Activated CD8-positive, alpha-beta memory T cell treated with anti-CD3 and anti-CD28 coated beads for 48 hours (primary cell): ENCODE results near the gene USP34.
"Not testable (repeated sequence)": the region's sequence is repeated elsewhere in the genome, so short reads cannot be mapped to it uniquely, and the experiment has no call there.

Experiments
- DNase-seq, 3 experiments: peaks; one replicate each; pipeline ENCODE4 v3.0.0-alpha.2; 2020; ENCODE audit warnings: low read depth in 2 of 3, low spot score in 2 of 3

USP34 gene

DNA sequence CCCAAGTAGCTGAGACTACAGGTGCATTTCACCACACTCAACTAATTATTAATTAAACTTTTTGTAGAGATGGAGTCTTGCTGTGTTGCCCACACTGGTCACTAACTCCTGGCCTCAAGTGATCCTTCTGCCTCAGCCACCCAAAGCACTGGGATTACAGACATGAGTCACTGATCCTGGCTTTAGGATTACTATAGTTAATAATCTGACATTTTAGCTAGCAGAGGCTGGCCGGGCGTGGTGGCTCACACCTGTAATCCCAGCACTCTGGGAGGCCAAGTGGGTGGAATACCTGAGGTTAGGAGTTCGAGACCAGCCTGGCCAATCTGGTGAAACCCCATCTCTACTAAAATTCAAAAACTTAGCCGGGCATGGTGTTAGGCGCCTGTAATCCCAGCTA lies 39.5 kb downstream of the USP34 start:
- DNase-seq: no peak

DNA sequence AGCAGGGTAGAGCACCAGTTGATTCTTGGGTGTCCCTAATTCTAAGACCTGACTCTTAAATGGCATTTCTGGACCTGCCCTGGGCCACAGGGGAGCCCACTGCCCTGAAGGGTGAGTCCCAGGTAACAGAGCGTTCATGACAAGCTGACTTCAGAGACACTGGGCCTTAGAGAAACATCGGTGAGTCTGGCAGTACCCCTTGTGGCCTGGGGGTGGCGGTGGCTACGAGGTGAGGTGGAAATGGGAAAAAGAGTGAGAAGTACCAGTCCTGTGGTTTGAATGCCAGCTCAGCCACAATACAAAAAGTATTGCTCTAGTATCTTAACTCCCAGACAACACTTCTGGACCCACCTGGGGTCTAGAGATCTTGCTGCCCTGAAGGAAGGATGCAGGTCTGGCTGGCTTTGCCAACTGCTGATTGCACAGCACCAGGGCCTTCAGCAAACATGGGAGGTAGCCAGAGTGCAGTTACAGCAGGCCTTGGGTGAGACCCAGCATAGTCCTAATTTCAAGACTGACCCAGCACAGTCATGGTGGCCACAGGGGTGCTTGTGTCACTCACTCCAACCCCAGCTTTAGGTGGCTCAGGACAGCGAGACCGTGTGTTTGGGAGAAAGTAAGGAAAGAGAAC lies 44.5 kb downstream of the USP34 start:
- peak in 2 of 3 experiments; percentile 27 to 31 for DNase-seq

DNA sequence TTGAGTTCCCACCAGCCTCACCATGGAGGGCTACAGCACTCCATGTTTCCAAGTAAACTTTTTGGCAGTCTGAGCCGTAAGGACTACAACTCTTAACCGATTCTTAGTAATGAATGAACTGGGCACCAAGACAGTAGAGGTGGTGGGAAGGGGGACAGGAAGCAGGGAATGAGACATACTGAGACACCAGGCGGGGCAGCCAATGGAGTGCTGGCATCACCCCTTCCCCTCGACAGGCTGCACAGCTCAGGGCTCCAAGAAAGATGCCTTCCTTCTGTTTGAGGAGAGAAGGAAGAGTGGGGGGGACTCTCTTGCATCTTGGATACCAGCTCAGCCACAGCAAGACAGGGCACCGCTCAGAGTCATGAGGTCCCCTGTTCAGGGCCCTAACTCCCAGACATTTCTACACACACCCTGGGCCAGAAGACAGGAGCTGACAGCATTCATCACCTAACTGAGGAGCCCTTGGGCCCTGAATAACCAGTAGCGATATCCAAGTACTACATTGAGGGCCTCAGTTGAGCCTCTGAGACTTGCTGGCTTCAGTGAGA lies 45.2 kb downstream of the USP34 start:
- DNase-seq: no peak

GRCh38 chr2:61423714-61424113 lies 47.2 kb downstream of the USP34 start:
- DNase-seq: no peak

- DNase-seq: no peak
Observed at GRCh38 chr2:61421611-61422010, 49.3 kb downstream of the USP34 start.

GRCh38 chr2:61420991-61421544 lies 49.8 kb downstream of the USP34 start:
- no peak for DNase-seq

GRCh38 chr2:61419570-61419969 lies 51.3 kb downstream of the USP34 start:
- no peak for DNase-seq

- no peak for DNase-seq
Observed at GRCh38 chr2:61419129-61419528, 51.8 kb downstream of the USP34 start.

DNA sequence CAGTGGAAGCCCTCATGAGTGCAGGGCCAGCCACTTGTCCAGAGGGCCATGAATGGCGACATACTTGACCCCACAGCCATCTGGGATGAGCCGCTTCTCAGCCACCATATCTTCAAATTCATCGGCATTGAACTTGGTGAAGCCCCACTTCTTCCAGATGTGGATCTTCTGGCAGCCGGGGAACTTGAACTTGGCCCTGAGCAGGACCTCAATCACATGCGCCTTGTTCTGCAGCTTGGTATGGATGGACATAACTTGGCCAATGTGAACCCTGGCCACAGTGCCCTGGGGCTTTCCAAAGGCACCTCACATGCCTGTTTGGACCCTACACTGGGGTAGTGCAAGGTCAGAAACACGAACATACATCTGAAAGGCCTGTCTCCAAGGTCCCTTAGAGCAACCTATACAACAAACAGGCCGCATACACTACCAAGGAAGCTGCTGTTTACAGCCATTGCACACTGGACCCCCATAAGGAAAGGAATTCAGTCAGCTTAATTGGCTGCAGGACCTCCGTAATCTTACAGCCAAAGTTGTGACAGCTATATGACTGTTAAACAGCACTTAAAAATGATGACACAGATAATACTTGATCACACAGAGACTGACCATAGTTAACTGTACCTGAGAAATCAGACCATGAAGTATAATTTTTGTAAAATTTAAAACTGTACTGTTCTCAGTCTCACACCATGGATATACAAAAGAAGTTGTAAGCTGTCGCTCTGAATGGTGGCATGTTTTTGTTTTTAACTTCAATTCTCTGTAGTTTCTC lies 53.8 kb downstream of the USP34 start:
- no peak for DNase-seq

GRCh38 chr2:61415265-61415664 lies 55.6 kb downstream of the USP34 start:
- no peak for DNase-seq

- DNase-seq: no peak
Observed at GRCh38 chr2:61414674-61415073, 56.2 kb downstream of the USP34 start.

- DNase-seq: no peak
Observed at GRCh38 chr2:61411109-61411508, 59.8 kb downstream of the USP34 start.

DNA sequence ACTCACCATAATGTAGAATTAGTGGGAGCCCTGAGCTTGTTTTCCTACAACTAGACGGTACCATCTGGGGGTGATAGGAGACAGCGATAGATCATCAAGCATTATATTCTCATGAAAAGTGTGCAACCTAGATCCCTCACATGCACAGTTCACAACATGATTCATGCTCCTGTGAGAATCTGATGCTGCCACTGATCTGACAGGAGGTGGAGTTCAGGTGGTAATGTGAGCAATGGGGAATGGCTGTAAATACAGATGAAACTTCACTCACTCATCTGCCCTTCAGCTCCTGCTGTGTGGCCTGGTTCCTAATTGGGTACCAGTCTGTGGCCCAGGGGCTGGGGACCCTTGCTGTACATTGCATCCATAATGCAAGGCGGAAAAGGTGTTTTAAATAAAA lies 60.7 kb downstream of the USP34 start:
- DNase-seq: no peak

GRCh38 chr2:61405813-61406212 lies 65.1 kb downstream of the USP34 start:
- DNase-seq: no peak

GRCh38 chr2:61404438-61404837 lies 66.4 kb downstream of the USP34 start:
- no peak for DNase-seq

DNA sequence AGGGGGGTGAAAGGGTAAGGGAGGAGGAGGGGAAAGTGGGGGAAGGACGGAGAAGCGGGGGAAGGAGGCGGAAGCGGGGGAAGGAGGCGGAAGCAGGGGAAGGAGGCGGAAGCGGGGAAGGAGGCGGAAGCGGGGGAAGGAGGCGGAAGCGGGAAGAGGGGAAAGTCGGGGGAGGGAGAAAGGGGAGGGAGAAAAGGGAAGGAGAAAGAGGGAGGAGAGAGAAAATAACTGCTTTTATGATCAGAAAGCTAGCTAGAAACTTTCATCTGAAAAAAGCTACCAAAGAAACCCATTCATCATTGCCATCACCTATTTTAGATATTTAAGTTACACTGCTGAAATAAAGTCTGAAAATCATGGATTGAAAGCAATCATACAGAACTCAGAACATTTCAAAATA lies 72.5 kb downstream of the USP34 start:
- DNase-seq: no peak

DNA sequence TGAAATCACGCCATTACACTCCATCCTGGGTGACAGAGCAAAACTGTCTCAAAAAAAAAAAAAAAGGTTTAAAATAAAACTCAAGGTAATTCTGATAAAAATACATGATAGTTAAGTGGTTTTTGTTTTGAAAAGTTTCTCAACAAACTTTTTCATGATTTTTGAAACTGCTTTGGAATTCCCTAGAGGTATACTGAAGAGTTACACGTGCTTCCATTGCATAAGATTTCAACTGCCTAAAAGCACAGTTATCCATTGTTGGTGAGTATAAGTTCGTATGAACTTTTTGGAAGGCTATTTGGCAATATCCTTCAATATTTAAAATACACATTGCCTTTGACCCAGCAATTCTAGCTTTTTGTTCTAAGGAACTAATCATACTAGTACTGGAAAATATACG lies 74.9 kb downstream of the USP34 start:
- no peak for DNase-seq

GRCh38 chr2:61387588-61387987 lies 83.3 kb downstream of the USP34 start:
- DNase-seq: not testable (repeated sequence)

DNA sequence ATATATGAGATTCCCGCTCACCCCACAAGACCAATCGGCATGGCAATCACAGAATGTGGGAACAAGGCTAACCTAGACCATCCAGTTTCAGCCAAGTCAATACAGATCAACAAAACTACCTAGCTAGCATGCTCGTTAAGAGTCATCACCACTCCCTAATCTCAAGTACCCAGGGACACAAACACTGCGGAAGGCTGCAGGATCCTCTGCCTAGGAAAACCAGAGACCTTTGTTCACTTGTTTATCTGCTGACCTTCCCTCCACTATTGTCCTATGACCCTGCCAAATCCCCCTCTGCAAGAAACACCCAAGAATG lies 90.0 kb downstream of the USP34 start:
- DNase-seq: not testable (repeated sequence)

GRCh38 chr2:61380056-61380881 lies 90.6 kb downstream of the USP34 start:
- DNase-seq: no peak

- no peak for DNase-seq
Observed at GRCh38 chr2:61379521-61379920, 91.4 kb downstream of the USP34 start.

DNA sequence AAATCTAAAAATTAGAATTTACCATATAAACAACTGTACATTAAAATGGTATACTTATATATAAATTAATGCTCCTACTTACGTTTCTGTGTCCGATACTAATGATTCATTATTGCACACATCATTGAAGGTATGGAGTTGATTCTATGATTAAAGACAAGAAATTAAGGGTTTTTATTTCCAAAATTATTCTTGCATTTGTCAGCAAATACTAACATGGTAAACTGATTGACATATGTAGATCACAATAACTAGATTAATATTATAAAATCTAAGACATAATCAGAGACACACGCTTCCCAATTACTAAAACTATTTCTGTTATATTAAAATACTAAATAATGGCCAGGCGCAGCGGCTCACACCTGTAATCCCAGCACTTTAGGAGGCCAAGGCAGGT lies 92.6 kb downstream of the USP34 start:
- DNase-seq: no peak
